Adrenal gland (tissue), 12 donors: ENCODE results near the gene CREBZF. TPM values are rescaled to one million over a fixed set of nuclear protein-coding genes. Genes with fewer than 3 reads are reported as not detected.
"Not testable (repeated sequence)": the region's sequence is repeated elsewhere in the genome, so short reads cannot be mapped to it uniquely, and the experiment has no call there.

Source experiments
- DNase-seq, 7 donors: peaks; one replicate each; pipeline ENCODE4 v3.0.0-alpha.2; 2019 to 2020
- H3K27ac ChIP-seq, 5 donors: fragments of 200-600 bp; sonication (generic) in 4 of 5; 1 replicate in 3 of 5; 2 replicates in 2 of 5; pipeline versions ENCODE4 v1.5.1 to v1.8.0; 2016 to 2020; ENCODE audit warnings: mild to moderate bottlenecking in 1 of 5
- H3K27me3 ChIP-seq: fragments of 200-600 bp; 2 replicates; pipeline ENCODE4 v1.8.0; 2021
- H3K36me3 ChIP-seq, 2 donors: fragments of 200-600 bp; replicated peaks in 1 of 2; 1 replicate in 1 of 2; 2 replicates in 1 of 2; pipeline versions ENCODE4 v1.5.1 to v1.8.0; 2018 to 2022
- H3K4me1 ChIP-seq, 2 donors: fragments of 200-600 bp; replicated peaks in 1 of 2; 1 replicate in 1 of 2; 2 replicates in 1 of 2; pipeline versions ENCODE4 v1.5.1 to v1.8.0; 2018 to 2021
- H3K4me3 ChIP-seq, 4 donors: fragments of 200-600 bp; sonication (generic) in 3 of 4; one replicate each; pipeline ENCODE4 v1.5.1; 2016 to 2018
- H3K9me3 ChIP-seq, 3 donors: fragments of 200-600 bp; sonication (generic) in 1 of 3; replicated peaks in 1 of 3; 1 replicate in 2 of 3; 2 replicates in 1 of 3; pipeline versions ENCODE4 v1.5.1 to v1.8.0; 2016 to 2021
- CTCF ChIP-seq, 6 experiments: fragments of 450-650 bp in 4 of 6; fragments of 200-600 bp in 2 of 6; sonication (generic) in 1 of 6; IDR thresholded peaks; 1 replicate in 5 of 6; 2 replicates in 1 of 6; pipeline versions ENCODE4 v1.5.1 to v1.8.0; 2016 to 2021; ENCODE audit warnings: antibody characterized with exemption in 6 of 6, mild to moderate bottlenecking in 2 of 6, moderate library complexity in 1 of 6
- POLR2A ChIP-seq, 2 donors: fragments of 450-650 bp; IDR thresholded peaks; one replicate each; pipeline ENCODE4 v1.6.1; 2017; ENCODE audit warnings: antibody characterized with exemption in 2 of 2, mild to moderate bottlenecking in 2 of 2, moderate library complexity in 1 of 2
- WGBS, 4 donors: extraction: QIAGEN DNeasy Blood & Tissue Kit in 2 of 4; methylation state at CpG; one replicate each; pipeline versions ENCODE4 v1.1.5 to v1.1.7; 2013 to 2017; 5-methylcytosine and 5-hydroxymethylcytosine counted together
- intact Hi-C, 2 donors: fragments of 100-400 bp; cut with DNase I; formaldehyde crosslinking; loops; one replicate each; pipeline versions ENCODE4 v1.14.1 to v1.15.0; 2022 to 2023
- polyA plus RNA-seq, 3 donors: library from polyadenylated mRNA; stranded (reverse); fragments of 200-250 nt in 2 of 3; fragments of 350-450 nt in 1 of 3; fragmentation: Illumina TruSeq in 1 of 3; extraction: RNeasy Lipid Tissue Mini Kit (QIAGEN cat#74804) in 1 of 3; gene quantifications; one replicate each; pipeline ENCODE4 v1.2.3, GENCODE V29; 2013 to 2014
- total RNA-seq, 9 donors: library from RNA; depleted of rRNA in 4 of 9; stranded (reverse); fragments of >200 nt in 4 of 9; fragments of 120-200 nt in 1 of 9; fragmentation: NEBNext Ultra II Directional in 1 of 9; extraction: Animal tissue kit (Norgen Biotek cat#: 25700) in 1 of 9; gene quantifications; one replicate each; pipeline versions ENCODE4 v1.1.0 to v1.2.4, GENCODE V29; 2013 to 2023
- donor health status: healthy with polysubstance abuse.
- donor health status: Bipolar disorder and iron deficiency.
- donor health status: DM: yes; HTN: yes; CAD: no.
- donor health status: DM: no; HTN: no; CAD: no.
- donor health status: DM: no; HTN: no; CAD: no.
- donor health status: DM: yes; HTN: yes; CAD: no.

Gene CREBZF
- total and polyA plus RNA-seq, 12 donors: 15.8 to 78.6 (median 38.2) TPM

GRCh38 chr11:85680897-85681296 is 16.0 kb upstream of the CREBZF start:
- Histone ChIP-seq H3K36me3 (no peaks in the 10 kb centered on the region), H3K4me3 (no peak overlapping the region), H3K27me3 (no peaks in the 10 kb centered on the region), H3K9me3 (no peaks in the 10 kb centered on the region), H3K4me1 (peaks cover 7 to 38% of the 10 kb centered on the region in 2 donors), H3K27ac (no peak overlapping the region)
- TF ChIP-seq POLR2A (IDR thresholded peaks at IDR 0.05) (peak in 1 of 2 donors; percentile 53), CTCF (IDR thresholded peaks at IDR 0.05) (no peak)
- 38 to 43% (median 42%) methylated on average over 1 of the region's 1 CpG; no CpG with 5 or more reads in 1 of the 4 donors for WGBS, 4 donors
- intact Hi-C loops: no loop called here
- DNase-seq: peak; percentile 48 to 89 (median 69)

GRCh38 chr11:85679576-85679975 is 14.6 kb upstream of the CREBZF start:
- intact Hi-C loops: no loop called here
- Histone ChIP-seq H3K9me3 (no peaks in the 10 kb centered on the region), H3K27me3 (no peaks in the 10 kb centered on the region), H3K4me3 (no peak overlapping the region), H3K36me3 (no peaks in the 10 kb centered on the region), H3K4me1 (peaks cover 7 to 35% of the 10 kb centered on the region in 2 donors), H3K27ac (no peak overlapping the region)
- WGBS, 4 donors: 32 to 60% (median 57%) methylated on average over 4 of the region's 4 CpGs
- peak in 2 of 7 donors; percentile 29 to 32 for DNase-seq
- TF ChIP-seq CTCF (IDR thresholded peaks at IDR 0.05) (no peak), POLR2A (IDR thresholded peaks at IDR 0.05) (no peak)

- no peak for DNase-seq
- WGBS, 4 donors: 89 to 96% (median 92%) methylated on average over 3 of the region's 3 CpGs
- no peaks in the 10 kb centered on the region for H3K9me3 ChIP-seq
- H3K4me3 ChIP-seq: no peak overlapping the region
- H3K4me1 ChIP-seq: no peaks in the 10 kb centered on the region
- H3K27ac ChIP-seq: no peak overlapping the region
- H3K36me3 ChIP-seq: no peaks in the 10 kb centered on the region
- H3K27me3 ChIP-seq: no peaks in the 10 kb centered on the region
- no peak for TF ChIP-seq CTCF (IDR thresholded peaks at IDR 0.05)
- TF ChIP-seq POLR2A (IDR thresholded peaks at IDR 0.05): no peak
- intact Hi-C loops: no loop called here
Observed at GRCh38 chr11:85673393-85673792, 8.5 kb upstream of the CREBZF start.

GRCh38 chr11:85672105-85672902 is 7.4 kb upstream of the CREBZF start:
- no peak for TF ChIP-seq CTCF (IDR thresholded peaks at IDR 0.05)
- TF ChIP-seq POLR2A (IDR thresholded peaks at IDR 0.05): no peak
- Histone ChIP-seq H3K27ac (no peak overlapping the region), H3K4me1 (no peaks in the 10 kb centered on the region), H3K27me3 (no peaks in the 10 kb centered on the region), H3K36me3 (no peaks in the 10 kb centered on the region), H3K4me3 (no peak overlapping the region), H3K9me3 (no peaks in the 10 kb centered on the region)
- 83 to 91% (median 87%) methylated on average over 6 to 8 of the region's 8 CpGs for WGBS, 4 donors
- intact Hi-C loops: no loop called here
- DNase-seq: no peak

GRCh38 chr11:85670949-85671663 is 6.2 kb upstream of the CREBZF start:
- H3K27ac ChIP-seq, H3K4me3 ChIP-seq, H3K27me3 ChIP-seq, intact Hi-C loops, DNase-seq, H3K36me3 ChIP-seq, H3K4me1 ChIP-seq, H3K9me3 ChIP-seq: not testable (repeated sequence)
